Natural killer cell (primary cell): Measurements from ENCODE around the gene KIAA1671. TPM values are rescaled to one million over a fixed set of nuclear protein-coding genes. Genes with fewer than 3 reads are reported as not detected.

Source experiments
- ATAC-seq, 3 donors: fragments of 150-1000 bp in 2 of 3; fragments of 200-7000 bp in 1 of 3; cut with Tn5 transposase; 1 replicate in 1 of 3; 2 replicates in 2 of 3; pipeline ENCODE4 v1.10.0; 2021; ENCODE audit warnings: mild to moderate bottlenecking in 2 of 3, moderate library complexity in 2 of 3
- DNase-seq, 2 donors: peaks; one replicate each; pipeline versions ENCODE4 v3.0.0 to v3.0.0-alpha.2; 2013 to 2021; ENCODE audit warnings: mixed read lengths in 1 of 2
- H3K27ac ChIP-seq: one replicate; pipeline ENCODE4 v1.5.1; 2013; ENCODE audit warnings: mild to moderate bottlenecking, low read length
- H3K27me3 ChIP-seq: one replicate; pipeline ENCODE4 v1.6.1; 2013; ENCODE audit warnings: low read length; ENCODE audit not compliant: control insufficient read depth, insufficient read depth
- H3K36me3 ChIP-seq: one replicate; pipeline ENCODE4 v1.6.1; 2013; ENCODE audit warnings: low read length; ENCODE audit not compliant: control insufficient read depth, insufficient read depth
- H3K4me1 ChIP-seq: one replicate; pipeline ENCODE4 v1.6.1; 2013; ENCODE audit warnings: low read length; ENCODE audit not compliant: control insufficient read depth, insufficient read depth
- H3K4me3 ChIP-seq: one replicate; pipeline ENCODE4 v1.5.1; 2013; ENCODE audit warnings: low read length
- H3K9me3 ChIP-seq: one replicate; pipeline ENCODE4 v1.6.1; 2013; ENCODE audit warnings: low read length; ENCODE audit not compliant: control insufficient read depth, insufficient read depth
- H3K27ac Mint-ChIP-seq, 2 donors: one replicate each; pipeline ENCODE4 v1.8.0; 2022; ENCODE audit warnings: mild to moderate bottlenecking in 2 of 2, mixed read lengths in 2 of 2, moderate library complexity in 1 of 2
- H3K27me3 Mint-ChIP-seq, 2 donors: one replicate each; pipeline ENCODE4 v1.8.0; 2022; ENCODE audit warnings: low read depth in 2 of 2, mixed read lengths in 2 of 2
- H3K36me3 Mint-ChIP-seq: one replicate; pipeline ENCODE4 v1.8.0; 2022; ENCODE audit warnings: mixed read lengths
- H3K4me1 Mint-ChIP-seq, 2 donors: one replicate each; pipeline ENCODE4 v1.8.0; 2022; ENCODE audit warnings: mixed read lengths in 2 of 2
- H3K4me3 Mint-ChIP-seq: one replicate; pipeline ENCODE4 v1.8.0; 2022; ENCODE audit warnings: mild to moderate bottlenecking, moderate library complexity, mixed read lengths
- H3K9me3 Mint-ChIP-seq, 2 donors: one replicate each; pipeline ENCODE4 v1.8.0; 2022; ENCODE audit warnings: mixed read lengths in 2 of 2
- WGBS: methylation state at CpG from one replicate; pipeline ENCODE4 v1.1.7; 2013; ENCODE audit warnings: missing lambda C conversion rate; ENCODE audit not compliant: insufficient coverage; 5-methylcytosine and 5-hydroxymethylcytosine counted together
- intact Hi-C: fragments of 100-400 bp; cut with micrococcal nuclease; formaldehyde crosslinking; loops from one replicate; pipeline ENCODE4 v1.14.2; 2022
- total RNA-seq, 4 donors: library from RNA; stranded (reverse); fragments of 120-200 nt in 1 of 4; gene quantifications; one replicate each; pipeline versions ENCODE4 v1.2.3 to v1.2.4, GENCODE V29; 2013 to 2022
- TF ChIP-seq, protein P1 (sequence below): fragments of 200-600 bp; IDR thresholded peaks from one replicate; pipeline ENCODE4 v1.8.0; 2022; ENCODE audit warnings: antibody characterized with exemption

The KIAA1671 gene
- total RNA-seq, 3 donors from 2014 or later (not counting 1 experiment from before 2014, with no cell fraction given), result 3.6 to 24.0 (median 7.3) TPM

GRCh38 chr22:25098445-25099081 is 146.0 kb downstream of the KIAA1671 start:
- ATAC-seq, result no peak
- no peaks in the 10 kb centered on the region for H3K9me3 ChIP-seq
- H3K27ac ChIP-seq, result no peak overlapping the region
- no peak overlapping the region for H3K4me3 ChIP-seq
- no peak for DNase-seq
- H3K36me3 ChIP-seq, result no peaks in the 10 kb centered on the region
- H3K4me3 Mint-ChIP-seq, result no peak overlapping the region
- H3K4me1 Mint-ChIP-seq, result peaks cover 0 to 11% of the 10 kb centered on the region in 2 donors
- intact Hi-C loops, result no loop called here
- WGBS, result 95% methylated on average over 9 of the region's 9 CpGs
- H3K27me3 ChIP-seq, result no peaks in the 10 kb centered on the region
- H3K9me3 Mint-ChIP-seq, result no peaks in the 10 kb centered on the region
- no peak overlapping the region for H3K27ac Mint-ChIP-seq
- TF ChIP-seq, protein P1, sequence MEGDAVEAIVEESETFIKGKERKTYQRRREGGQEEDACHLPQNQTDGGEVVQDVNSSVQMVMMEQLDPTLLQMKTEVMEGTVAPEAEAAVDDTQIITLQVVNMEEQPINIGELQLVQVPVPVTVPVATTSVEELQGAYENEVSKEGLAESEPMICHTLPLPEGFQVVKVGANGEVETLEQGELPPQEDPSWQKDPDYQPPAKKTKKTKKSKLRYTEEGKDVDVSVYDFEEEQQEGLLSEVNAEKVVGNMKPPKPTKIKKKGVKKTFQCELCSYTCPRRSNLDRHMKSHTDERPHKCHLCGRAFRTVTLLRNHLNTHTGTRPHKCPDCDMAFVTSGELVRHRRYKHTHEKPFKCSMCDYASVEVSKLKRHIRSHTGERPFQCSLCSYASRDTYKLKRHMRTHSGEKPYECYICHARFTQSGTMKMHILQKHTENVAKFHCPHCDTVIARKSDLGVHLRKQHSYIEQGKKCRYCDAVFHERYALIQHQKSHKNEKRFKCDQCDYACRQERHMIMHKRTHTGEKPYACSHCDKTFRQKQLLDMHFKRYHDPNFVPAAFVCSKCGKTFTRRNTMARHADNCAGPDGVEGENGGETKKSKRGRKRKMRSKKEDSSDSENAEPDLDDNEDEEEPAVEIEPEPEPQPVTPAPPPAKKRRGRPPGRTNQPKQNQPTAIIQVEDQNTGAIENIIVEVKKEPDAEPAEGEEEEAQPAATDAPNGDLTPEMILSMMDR, result no peak
- no peaks in the 10 kb centered on the region for H3K4me1 ChIP-seq
- no peaks in the 10 kb centered on the region for H3K27me3 Mint-ChIP-seq
- H3K36me3 Mint-ChIP-seq, result no peaks in the 10 kb centered on the region

GRCh38 chr22:25099202-25099601 is 146.7 kb downstream of the KIAA1671 start:
- intact Hi-C loops, result no loop called here
- Mint-ChIP-seq H3K4me3 (no peak overlapping the region), H3K36me3 (no peaks in the 10 kb centered on the region), H3K27ac (no peak overlapping the region), H3K27me3 (no peaks in the 10 kb centered on the region), H3K9me3 (no peaks in the 10 kb centered on the region), H3K4me1 (peaks cover 0 to 5% of the 10 kb centered on the region in 2 donors)
- WGBS, result 92% methylated on average over 4 of the region's 4 CpGs
- ATAC-seq, result no peak
- H3K9me3 ChIP-seq, result no peaks in the 10 kb centered on the region
- H3K27ac ChIP-seq, result no peak overlapping the region
- H3K4me3 ChIP-seq, result no peak overlapping the region
- TF ChIP-seq, protein P1, result no peak
- H3K36me3 ChIP-seq, result no peaks in the 10 kb centered on the region
- no peaks in the 10 kb centered on the region for H3K4me1 ChIP-seq
- no peak for DNase-seq
- H3K27me3 ChIP-seq, result no peaks in the 10 kb centered on the region

GRCh38 chr22:25100402-25100801 is 147.9 kb downstream of the KIAA1671 start:
- TF ChIP-seq, protein P1, result no peak
- no peaks in the 10 kb centered on the region for H3K36me3 ChIP-seq
- intact Hi-C loops, result no loop called here
- Mint-ChIP-seq H3K27me3 (no peaks in the 10 kb centered on the region), H3K27ac (no peak overlapping the region), H3K4me3 (no peak overlapping the region), H3K4me1 (peaks cover 0 to 4% of the 10 kb centered on the region in 2 donors), H3K9me3 (no peaks in the 10 kb centered on the region), H3K36me3 (no peaks in the 10 kb centered on the region)
- H3K27ac ChIP-seq, result no peak overlapping the region
- no peaks in the 10 kb centered on the region for H3K9me3 ChIP-seq
- DNase-seq (no peak), ATAC-seq (no peak)
- no peaks in the 10 kb centered on the region for H3K4me1 ChIP-seq
- H3K4me3 ChIP-seq, result no peak overlapping the region
- no peaks in the 10 kb centered on the region for H3K27me3 ChIP-seq
- WGBS, result 95% methylated on average over 4 of the region's 4 CpGs

GRCh38 chr22:25100948-25101347 is 148.4 kb downstream of the KIAA1671 start:
- DNase-seq (no peak), ATAC-seq (no peak)
- Mint-ChIP-seq H3K27me3 (no peaks in the 10 kb centered on the region), H3K9me3 (no peaks in the 10 kb centered on the region), H3K27ac (no peak overlapping the region), H3K36me3 (no peaks in the 10 kb centered on the region), H3K4me3 (no peak overlapping the region), H3K4me1 (peaks cover 0 to 4% of the 10 kb centered on the region in 2 donors)
- no peaks in the 10 kb centered on the region for H3K9me3 ChIP-seq
- no peak overlapping the region for H3K27ac ChIP-seq
- TF ChIP-seq, protein P1, result no peak
- H3K4me3 ChIP-seq, result no peak overlapping the region
- H3K27me3 ChIP-seq, result no peaks in the 10 kb centered on the region
- H3K4me1 ChIP-seq, result no peaks in the 10 kb centered on the region
- no peaks in the 10 kb centered on the region for H3K36me3 ChIP-seq
- WGBS, result 77% methylated on average over 5 of the region's 5 CpGs
- intact Hi-C loops, result no loop called here
